Activated naive CD8-positive, alpha-beta T cell treated with anti-CD3 and anti-CD28 coated beads for 36 hours (primary cell): ENCODE measurements around the gene KIAA0825. TPM values are rescaled to one million over a fixed set of nuclear protein-coding genes. Genes with fewer than 3 reads are reported as not detected.
"Not testable (repeated sequence)": the region's sequence is repeated elsewhere in the genome, so short reads cannot be mapped to it uniquely, and the experiment has no call there.

Source experiments
- DNase-seq: peaks from one replicate; pipeline ENCODE4 v3.0.0; 2021
- H3K27ac Mint-ChIP-seq: one replicate; pipeline ENCODE4 v1.8.0; 2022; ENCODE audit warnings: mild to moderate bottlenecking, moderate library complexity, mixed read lengths
- H3K27me3 Mint-ChIP-seq: one replicate; pipeline ENCODE4 v1.8.0; 2022; ENCODE audit warnings: mild to moderate bottlenecking, mixed read lengths
- H3K36me3 Mint-ChIP-seq: one replicate; pipeline ENCODE4 v1.8.0; 2021; ENCODE audit warnings: mild to moderate bottlenecking, mixed read lengths
- H3K4me1 Mint-ChIP-seq: one replicate; pipeline ENCODE4 v1.8.0; 2021; ENCODE audit warnings: mixed read lengths
- H3K4me3 Mint-ChIP-seq: one replicate; pipeline ENCODE4 v1.8.0; 2022; ENCODE audit warnings: mild to moderate bottlenecking, moderate library complexity, mixed read lengths
- H3K9me3 Mint-ChIP-seq: one replicate; pipeline ENCODE4 v1.8.0; 2022; ENCODE audit warnings: mixed read lengths
- total RNA-seq, 2 experiments: library from RNA; stranded (reverse); gene quantifications; one replicate each; pipeline ENCODE4 v1.2.3, GENCODE V29; 2021

Gene KIAA0825
- total RNA-seq, 2 experiments from 2014 or later: 0.76 to 1.0 TPM

DNA sequence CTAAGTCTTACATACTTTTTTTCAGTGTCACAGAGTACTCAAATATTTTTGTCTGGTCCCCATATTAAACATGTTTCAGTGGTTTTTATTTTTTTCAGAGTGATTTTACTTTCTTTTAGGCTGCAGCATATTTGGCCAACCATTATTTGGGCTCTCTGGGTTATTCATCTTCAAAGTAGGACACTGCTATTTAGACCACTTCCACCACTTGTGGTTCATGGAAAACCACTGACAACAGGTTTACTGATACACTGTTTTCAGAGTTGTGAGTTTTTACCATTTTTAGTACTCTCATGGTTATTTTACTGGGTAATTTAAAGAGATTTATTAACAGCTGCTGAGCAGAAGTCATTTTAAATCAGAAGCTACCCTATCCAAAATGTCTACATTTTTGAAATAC is 437.6 kb downstream of the KIAA0825 start:
- H3K36me3 Mint-ChIP-seq: no peaks in the 10 kb centered on the region
- DNase-seq: no peak
- no peaks in the 10 kb centered on the region for H3K9me3 Mint-ChIP-seq
- no peak overlapping the region for H3K27ac Mint-ChIP-seq
- no peak overlapping the region for H3K4me3 Mint-ChIP-seq
- H3K4me1 Mint-ChIP-seq: no peaks in the 10 kb centered on the region
- peaks cover 3% of the 10 kb centered on the region for H3K27me3 Mint-ChIP-seq

DNA sequence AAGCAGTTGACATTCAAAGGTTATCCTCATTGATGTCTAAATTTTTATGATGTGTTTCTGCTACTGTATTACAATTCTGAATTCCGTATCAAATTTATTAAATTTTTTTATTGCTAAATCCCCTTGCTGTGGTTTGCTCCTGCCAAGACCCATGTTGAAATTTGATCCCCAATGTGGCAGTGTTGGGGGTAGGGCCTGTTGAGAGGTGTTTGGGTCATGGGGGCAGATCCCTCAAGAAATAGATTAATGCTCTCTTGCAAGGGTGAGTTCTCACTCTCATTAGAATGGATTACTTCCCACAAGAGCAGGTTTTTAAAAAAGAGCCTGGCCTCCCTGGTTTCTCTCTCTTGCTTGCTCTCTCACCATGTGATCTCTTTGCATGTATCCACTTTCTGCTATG is 442.5 kb downstream of the KIAA0825 start:
- H3K36me3 Mint-ChIP-seq: no peaks in the 10 kb centered on the region

DNA sequence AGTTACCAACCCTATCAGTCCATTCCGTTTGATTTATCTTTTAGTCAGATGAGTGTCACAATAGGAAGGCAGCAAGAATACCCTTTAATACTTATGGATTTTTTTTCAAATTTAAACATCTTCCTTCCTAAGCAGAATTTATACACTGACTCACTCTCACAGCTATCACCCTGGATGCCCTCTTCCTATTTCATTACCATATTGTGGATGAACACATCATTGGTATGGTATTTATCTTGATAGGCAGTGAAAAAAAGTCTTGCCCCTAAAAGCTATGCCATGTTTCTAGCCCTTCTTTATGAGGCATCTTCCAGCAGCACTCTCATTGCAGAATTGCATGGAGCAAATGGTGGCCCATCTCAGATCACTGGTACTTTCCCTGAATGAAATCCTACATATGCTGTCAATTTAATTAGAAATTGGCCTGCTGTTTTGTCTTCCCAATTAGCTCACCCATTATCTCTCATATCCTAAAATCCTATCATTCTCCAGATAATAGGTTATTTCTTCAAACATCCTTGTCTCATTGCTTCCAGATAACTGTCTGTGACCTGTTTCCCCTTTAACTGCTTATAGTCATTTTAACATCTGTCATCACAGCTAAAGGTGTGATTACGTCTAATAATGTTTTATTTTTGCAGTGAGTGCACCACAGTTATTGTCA is 443.5 kb downstream of the KIAA0825 start:
- no peaks in the 10 kb centered on the region for H3K36me3 Mint-ChIP-seq
- H3K4me3 Mint-ChIP-seq: no peak overlapping the region
- H3K4me1 Mint-ChIP-seq: no peaks in the 10 kb centered on the region
- H3K27me3 Mint-ChIP-seq: no peaks in the 10 kb centered on the region
- no peaks in the 10 kb centered on the region for H3K9me3 Mint-ChIP-seq
- DNase-seq: no peak
- no peak overlapping the region for H3K27ac Mint-ChIP-seq

More for the DNA sequence above, 442.5 kb downstream of the KIAA0825 start:
- H3K27ac Mint-ChIP-seq: no peak overlapping the region
- no peak for DNase-seq
- H3K4me3 Mint-ChIP-seq: no peak overlapping the region
- no peaks in the 10 kb centered on the region for H3K9me3 Mint-ChIP-seq
- no peaks in the 10 kb centered on the region for H3K27me3 Mint-ChIP-seq
- no peaks in the 10 kb centered on the region for H3K4me1 Mint-ChIP-seq

DNA sequence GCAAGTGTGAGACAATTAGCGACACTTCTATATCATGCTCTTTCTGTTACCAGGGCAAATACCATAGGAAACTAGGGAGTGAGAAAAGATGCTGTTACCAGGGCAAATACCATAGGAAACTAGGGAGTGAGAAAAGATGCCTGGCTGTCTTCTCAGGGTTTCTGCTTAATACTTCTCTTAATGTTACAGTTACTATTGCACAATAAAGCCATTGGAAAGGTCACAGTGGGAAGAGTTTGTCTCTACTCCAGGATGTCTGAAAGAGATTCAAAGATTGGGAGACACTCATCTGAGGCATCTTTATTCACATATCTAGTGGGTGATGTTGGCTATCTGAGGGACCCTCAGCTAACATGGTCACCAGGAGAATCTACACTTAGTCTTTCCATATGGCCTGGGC is 445.3 kb downstream of the KIAA0825 start:
- Mint-ChIP-seq H3K27me3 (no peaks in the 10 kb centered on the region), H3K4me1 (no peaks in the 10 kb centered on the region), H3K9me3 (no peaks in the 10 kb centered on the region), H3K27ac (no peak overlapping the region), H3K4me3 (no peak overlapping the region), H3K36me3 (no peaks in the 10 kb centered on the region)
- no peak for DNase-seq

DNA sequence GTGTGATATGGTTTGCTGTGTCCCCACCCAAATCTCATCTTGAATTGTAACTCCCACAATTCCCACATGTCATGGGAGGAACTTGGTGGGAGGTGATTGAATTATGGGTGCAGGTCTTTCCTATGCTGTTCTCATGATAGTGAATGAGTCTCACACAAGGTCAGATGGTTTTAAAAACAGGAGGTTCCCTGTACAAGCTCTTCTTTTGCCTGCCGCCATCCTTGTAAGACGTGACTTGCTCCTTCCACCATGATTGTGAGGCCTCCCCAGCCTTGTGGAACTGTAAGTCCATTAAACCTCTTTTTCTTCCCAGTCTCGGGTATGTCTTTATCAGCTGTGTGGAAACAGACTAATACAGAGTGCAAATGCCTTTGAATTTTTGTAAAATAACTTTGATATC is 447.3 kb downstream of the KIAA0825 start:
- H3K36me3 Mint-ChIP-seq, DNase-seq, H3K27me3 Mint-ChIP-seq, H3K4me3 Mint-ChIP-seq, H3K27ac Mint-ChIP-seq, H3K4me1 Mint-ChIP-seq, H3K9me3 Mint-ChIP-seq: not testable (repeated sequence)

DNA sequence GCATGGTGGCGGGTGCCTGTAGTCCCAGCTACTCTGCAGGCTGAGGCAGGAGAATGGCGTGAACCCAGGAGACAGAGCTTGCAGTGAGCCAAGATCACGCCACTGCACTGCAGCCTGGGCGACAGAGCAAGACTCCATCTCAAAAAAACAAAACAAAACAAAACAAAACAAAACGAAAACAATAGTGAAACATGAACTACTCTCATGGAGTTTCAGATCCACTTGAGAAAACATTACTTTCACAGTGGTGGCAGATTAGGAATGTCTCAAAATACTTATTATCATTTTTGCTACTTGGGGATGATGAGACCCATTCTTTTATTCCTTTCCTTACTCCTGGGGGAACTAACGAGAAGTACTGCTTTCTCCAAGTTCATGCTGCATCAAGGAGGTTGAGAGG is 448.2 kb downstream of the KIAA0825 start:
- H3K9me3 Mint-ChIP-seq, DNase-seq, H3K4me3 Mint-ChIP-seq, H3K36me3 Mint-ChIP-seq, H3K4me1 Mint-ChIP-seq, H3K27me3 Mint-ChIP-seq, H3K27ac Mint-ChIP-seq: not testable (repeated sequence)

DNA sequence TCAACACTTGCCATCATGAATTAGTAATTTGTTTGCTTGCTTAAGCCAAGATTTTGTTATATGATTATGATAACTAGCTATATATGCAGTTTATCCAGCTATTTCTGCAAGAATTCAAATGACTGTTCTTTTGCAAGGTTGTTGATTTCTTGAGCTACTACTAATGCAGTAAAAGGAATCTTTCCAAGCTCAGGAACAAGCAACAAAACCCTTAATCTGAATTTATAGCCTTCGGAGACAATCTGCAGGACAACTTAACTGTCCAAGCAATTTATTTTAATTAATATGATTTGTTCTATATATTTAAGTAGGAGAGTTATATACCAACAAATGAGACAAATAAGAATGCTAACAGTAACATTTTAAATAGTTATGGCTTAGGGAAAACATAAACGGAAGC is 450.3 kb downstream of the KIAA0825 start:
- Mint-ChIP-seq H3K27ac (no peak overlapping the region), H3K4me1 (no peaks in the 10 kb centered on the region), H3K4me3 (no peak overlapping the region), H3K36me3 (no peaks in the 10 kb centered on the region), H3K9me3 (no peaks in the 10 kb centered on the region), H3K27me3 (no peaks in the 10 kb centered on the region)
- no peak for DNase-seq

DNA sequence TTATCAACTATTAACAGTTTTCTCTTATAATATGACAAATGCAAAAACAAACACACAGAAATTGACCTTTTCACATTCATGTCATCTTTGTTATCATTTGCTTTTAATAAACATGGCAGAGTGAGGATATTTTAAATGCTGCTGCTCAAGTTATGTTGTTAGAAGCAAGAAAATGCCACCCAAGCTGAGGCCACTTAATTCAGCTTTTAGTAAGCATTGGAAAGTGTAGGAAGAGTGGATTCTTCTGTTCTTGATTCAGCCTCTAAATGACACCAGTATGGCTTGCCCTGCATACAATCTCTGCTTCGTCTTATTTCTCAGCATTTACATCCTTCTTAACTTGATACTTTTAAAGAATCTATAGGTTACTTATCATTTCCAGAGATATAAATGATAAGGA is 456.6 kb downstream of the KIAA0825 start:
- DNase-seq: no peak
- Mint-ChIP-seq H3K27ac (no peak overlapping the region), H3K4me1 (no peaks in the 10 kb centered on the region), H3K27me3 (no peaks in the 10 kb centered on the region), H3K36me3 (no peaks in the 10 kb centered on the region), H3K9me3 (no peaks in the 10 kb centered on the region), H3K4me3 (no peak overlapping the region)

DNA sequence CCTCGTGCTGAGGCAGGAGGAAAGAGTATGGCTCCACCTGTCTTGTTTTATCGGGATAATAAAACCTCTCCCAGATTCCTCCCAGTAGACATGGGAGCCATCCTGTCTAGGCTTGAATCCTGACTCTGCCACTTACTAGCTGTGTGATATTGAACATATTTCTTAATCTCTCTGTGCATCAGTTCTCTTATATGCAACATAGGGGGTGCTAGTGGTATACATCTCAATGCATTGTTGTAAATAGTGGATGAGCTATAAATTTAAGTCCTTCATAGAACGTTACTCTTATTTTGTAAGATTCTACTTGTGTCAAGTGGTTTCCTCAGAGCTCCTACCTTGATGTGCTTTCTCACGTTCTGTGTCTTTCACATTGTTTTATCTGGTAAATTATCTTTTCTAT is 459.3 kb downstream of the KIAA0825 start:
- H3K36me3 Mint-ChIP-seq: no peaks in the 10 kb centered on the region

DNA sequence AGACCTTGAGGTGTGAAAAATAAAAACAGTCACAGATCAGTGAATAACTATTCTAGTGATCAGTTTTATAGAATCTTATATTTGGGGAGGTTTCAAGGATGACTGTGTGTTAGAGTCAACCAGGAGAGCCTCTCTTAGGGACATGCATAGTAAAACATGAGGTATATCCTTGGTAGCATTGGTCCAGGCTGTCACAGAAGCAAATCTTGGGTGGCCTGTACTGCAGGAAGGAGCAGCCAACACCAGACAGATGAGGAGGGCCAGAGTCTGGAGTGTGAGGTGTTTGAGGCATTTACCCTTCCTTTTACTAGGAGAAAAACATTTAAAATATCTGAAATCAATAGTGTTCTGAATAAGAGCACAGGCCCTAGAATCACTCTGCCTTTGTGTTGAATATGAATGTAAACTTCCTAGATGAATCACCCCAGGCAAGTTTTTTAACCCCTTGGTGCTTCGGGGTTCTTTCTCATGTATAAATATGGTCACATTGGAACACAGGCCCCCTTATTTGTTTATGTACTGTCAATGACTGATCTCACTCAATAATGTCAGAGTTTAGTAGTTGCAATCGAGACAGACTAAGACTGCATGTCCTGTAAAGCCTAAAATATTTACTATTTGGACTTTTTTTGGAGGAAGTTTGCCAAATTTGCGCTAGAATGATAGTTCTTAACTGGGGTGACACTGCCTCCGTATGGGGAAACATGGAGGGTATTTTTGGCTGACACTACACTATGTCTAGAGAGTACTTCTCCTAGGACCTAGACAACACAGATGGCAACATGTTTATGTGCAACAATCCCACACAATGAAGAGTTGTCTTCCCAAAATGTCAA is 460.5 kb downstream of the KIAA0825 start:
- Mint-ChIP-seq H3K4me3 (no peak overlapping the region), H3K4me1 (no peaks in the 10 kb centered on the region), H3K36me3 (no peaks in the 10 kb centered on the region), H3K27ac (no peak overlapping the region), H3K9me3 (no peaks in the 10 kb centered on the region), H3K27me3 (no peaks in the 10 kb centered on the region)
- DNase-seq: no peak

More for the DNA sequence above, 459.3 kb downstream of the KIAA0825 start:
- Mint-ChIP-seq H3K4me3 (no peak overlapping the region), H3K27ac (no peak overlapping the region), H3K4me1 (no peaks in the 10 kb centered on the region), H3K9me3 (no peaks in the 10 kb centered on the region), H3K27me3 (no peaks in the 10 kb centered on the region)
- no peak for DNase-seq

DNA sequence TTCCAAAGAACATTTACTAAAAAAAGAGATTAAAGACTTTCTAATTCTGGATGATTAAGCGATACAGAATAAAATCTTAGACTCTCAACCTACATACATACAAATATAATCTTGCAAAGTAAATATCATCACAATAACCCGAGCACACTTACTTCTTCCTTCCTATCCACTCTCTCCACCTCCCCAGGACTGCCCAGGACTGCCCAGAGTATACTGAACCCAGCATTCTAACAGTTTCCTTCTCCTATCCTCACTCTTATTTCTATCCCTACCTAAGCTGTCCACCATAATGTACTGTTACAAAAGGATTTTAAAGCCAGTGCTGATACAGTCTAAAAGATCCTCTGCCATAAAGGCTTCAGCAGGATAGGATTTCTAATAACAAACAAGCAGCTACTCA is 463.7 kb downstream of the KIAA0825 start:
- Mint-ChIP-seq H3K4me3 (no peak overlapping the region), H3K36me3 (no peaks in the 10 kb centered on the region), H3K27ac (no peak overlapping the region), H3K4me1 (no peaks in the 10 kb centered on the region), H3K9me3 (peaks cover 1% of the 10 kb centered on the region), H3K27me3 (no peaks in the 10 kb centered on the region)
- DNase-seq: no peak

DNA sequence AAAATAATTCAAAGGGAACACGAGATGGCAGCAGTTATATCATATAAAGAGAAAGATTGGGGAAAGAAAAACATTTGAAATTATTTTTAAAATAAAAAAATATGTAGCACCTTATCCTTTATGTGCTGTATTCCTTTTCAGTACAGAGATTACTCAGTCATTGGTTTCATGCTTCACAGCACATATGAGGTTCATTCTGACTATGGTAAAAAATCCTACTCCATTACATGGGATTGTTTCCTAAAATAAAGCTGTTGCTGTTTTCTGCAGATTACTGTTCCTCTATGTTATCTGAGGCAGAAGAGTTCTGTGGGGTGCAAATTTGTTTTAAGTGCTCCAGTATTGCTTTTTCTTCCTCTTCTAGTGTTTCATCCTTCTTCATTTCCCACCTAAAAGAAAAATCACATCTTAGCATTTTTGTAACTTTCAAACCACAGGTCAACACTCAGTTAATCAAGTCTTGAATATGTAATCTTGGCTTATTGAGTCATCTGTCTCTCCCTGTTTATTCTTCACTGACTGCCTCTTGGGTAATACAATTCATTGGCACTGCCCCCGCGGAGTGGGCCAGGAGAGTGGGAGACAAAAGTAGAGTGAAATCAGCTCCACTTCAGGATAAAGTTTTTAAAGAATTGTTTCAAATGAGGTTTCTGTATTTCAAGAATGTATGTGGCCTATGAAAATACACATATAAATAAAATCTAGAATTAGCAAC is 464.5 kb downstream of the KIAA0825 start:
- no peaks in the 10 kb centered on the region for H3K27me3 Mint-ChIP-seq
- DNase-seq: no peak
- H3K4me3 Mint-ChIP-seq: no peak overlapping the region
- H3K4me1 Mint-ChIP-seq: no peaks in the 10 kb centered on the region
- peaks cover 1% of the 10 kb centered on the region for H3K9me3 Mint-ChIP-seq
- H3K27ac Mint-ChIP-seq: no peak overlapping the region
- no peaks in the 10 kb centered on the region for H3K36me3 Mint-ChIP-seq

DNA sequence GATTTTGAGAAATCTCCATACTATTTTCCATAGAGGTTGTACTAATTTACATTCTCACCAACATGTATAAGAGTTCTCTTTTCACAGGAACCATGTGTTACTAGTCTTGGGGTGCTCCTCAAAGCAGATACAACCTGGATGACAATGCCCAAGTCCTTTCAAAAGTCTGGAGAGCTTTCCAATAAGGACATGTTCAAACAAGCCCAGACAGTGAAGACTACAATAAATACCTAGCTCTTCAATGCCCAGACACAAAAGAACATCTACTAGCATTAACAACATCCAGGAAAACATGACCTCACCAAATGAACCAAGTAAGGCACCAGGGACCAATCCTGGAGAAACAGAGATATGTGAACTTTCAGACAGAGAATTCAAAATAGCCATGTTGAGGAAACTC is 474.8 kb downstream of the KIAA0825 start:
- not testable (repeated sequence) for H3K4me1 Mint-ChIP-seq, DNase-seq, H3K4me3 Mint-ChIP-seq, H3K27ac Mint-ChIP-seq, H3K36me3 Mint-ChIP-seq, H3K27me3 Mint-ChIP-seq
- peaks cover 21% of the 10 kb centered on the region for H3K9me3 Mint-ChIP-seq

DNA sequence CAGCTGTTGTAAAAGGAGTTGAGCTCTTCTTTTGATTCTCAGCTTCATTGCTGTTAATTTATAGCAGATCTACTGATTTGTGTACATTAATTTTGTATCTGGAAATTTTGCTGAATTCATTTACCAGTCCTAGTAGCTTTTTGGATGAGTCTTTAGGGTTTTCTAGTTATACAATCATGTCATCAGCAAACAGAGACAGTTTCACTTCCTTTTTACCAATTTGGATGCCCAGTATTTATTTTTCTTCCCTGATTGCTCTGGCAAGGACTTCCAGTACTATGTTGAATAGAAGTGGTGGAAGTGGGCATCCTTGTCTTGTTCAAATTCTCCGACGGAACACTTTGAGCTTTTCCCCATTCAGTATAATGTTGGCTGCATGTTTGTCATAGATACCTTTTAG is 478.1 kb downstream of the KIAA0825 start:
- peaks cover 17% of the 10 kb centered on the region for H3K9me3 Mint-ChIP-seq
- H3K36me3 Mint-ChIP-seq: peaks cover 7% of the 10 kb centered on the region
- no peaks in the 10 kb centered on the region for H3K27me3 Mint-ChIP-seq
- no peaks in the 10 kb centered on the region for H3K4me1 Mint-ChIP-seq
- no peak overlapping the region for H3K4me3 Mint-ChIP-seq
- no peak for DNase-seq
- H3K27ac Mint-ChIP-seq: no peak overlapping the region

DNA sequence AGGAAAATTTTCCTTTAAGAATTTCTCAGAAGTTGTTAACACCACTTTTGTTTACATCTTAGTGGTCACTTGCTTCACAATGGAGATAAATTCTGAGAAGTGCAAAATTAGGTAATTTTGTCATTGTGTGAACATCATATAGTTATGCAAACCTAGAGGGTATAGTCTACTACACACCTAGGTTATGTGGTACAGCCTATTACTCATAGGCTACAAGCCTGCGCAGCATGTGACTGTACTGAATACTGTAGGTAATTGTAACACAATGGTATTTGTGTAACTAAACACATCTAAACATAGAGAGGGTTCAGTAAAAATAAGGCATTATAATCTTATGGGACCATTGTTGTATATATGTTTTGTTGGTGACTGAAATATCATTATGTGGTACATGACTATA is 488.3 kb downstream of the KIAA0825 start:
- H3K36me3 Mint-ChIP-seq: peaks cover 1% of the 10 kb centered on the region
- no peak for DNase-seq
- no peaks in the 10 kb centered on the region for H3K27me3 Mint-ChIP-seq
- H3K27ac Mint-ChIP-seq: no peak overlapping the region
- H3K4me1 Mint-ChIP-seq: no peaks in the 10 kb centered on the region
- no peak overlapping the region for H3K4me3 Mint-ChIP-seq
- H3K9me3 Mint-ChIP-seq: peaks cover 6% of the 10 kb centered on the region
